HEK293 (cell line): ENCODE results near the gene PTCHD4.

Experiments used
- CTCF ChIP-seq: fragments of 450-650 bp; formaldehyde crosslinking; IDR thresholded peaks from 2 replicates; pipeline ENCODE4 v1.5.1; 2016; ENCODE audit warnings: missing biosample characterization, missing genetic modification characterization
- ZBTB26 ChIP-seq: fragments of 450-650 bp; formaldehyde crosslinking; optimal IDR thresholded peaks from 2 replicates; pipeline ENCODE3; 2016; ENCODE audit warnings: missing biosample characterization, mild to moderate bottlenecking, missing genetic modification characterization
- ZBTB44 ChIP-seq: fragments of 450-650 bp; IDR thresholded peaks from 2 replicates; pipeline ENCODE4 v1.5.1; 2018; ENCODE audit warnings: missing biosample characterization, mild to moderate bottlenecking, missing genetic modification characterization
- ZEB2 ChIP-seq: fragments of 450-650 bp; formaldehyde crosslinking; IDR thresholded peaks from 2 replicates; pipeline ENCODE4 v1.5.1; 2016; ENCODE audit warnings: missing biosample characterization, missing genetic modification characterization
- ZNF473 ChIP-seq: fragments of 450-650 bp; formaldehyde crosslinking; IDR thresholded peaks from 2 replicates; pipeline ENCODE4 v1.5.1; 2017; ENCODE audit warnings: missing biosample characterization, missing genetic modification characterization
- ZNF76 ChIP-seq: fragments of 450-650 bp; formaldehyde crosslinking; IDR thresholded peaks from 2 replicates; pipeline ENCODE4; 2016; ENCODE audit warnings: low read depth, missing biosample characterization, missing genetic modification characterization, borderline replicate concordance
- ZNF791 ChIP-seq: fragments of 450-650 bp; formaldehyde crosslinking; IDR thresholded peaks from 2 replicates; pipeline ENCODE4 v1.5.1; 2016; ENCODE audit warnings: missing biosample characterization, missing genetic modification characterization

GRCh38 chr6:48061265-48061990, 49.6 kb downstream of the PTCHD4 start:
- no peak for TF ChIP-seq CTCF (tag by site-specific recombination)
- no peak for TF ChIP-seq ZNF76 (tag by site-specific recombination)
- TF ChIP-seq ZNF473 (tag by site-specific recombination) = no peak
- TF ChIP-seq ZEB2 (tag by site-specific recombination) = no peak
- no peak for TF ChIP-seq ZNF791
- no peak for TF ChIP-seq ZBTB44 (tag by site-specific recombination)
- TF ChIP-seq ZBTB26 (tag by site-specific recombination) = no peak
